Stimulated activated naive CD8-positive, alpha-beta T cell treated with anti-CD3 and anti-CD28 coated beads, Interleukin-15, Interleukin-2, amounts not matched to agents 100 U/mL and 50 U/mL, for 24 hours (primary cell): ENCODE data around the gene NDUFS8.

Experiments
- ATAC-seq: fragments of 150-1000 bp; cut with Tn5 transposase; one replicate; pipeline ENCODE4 v1.10.0; 2021
- DNase-seq: peaks from one replicate; pipeline ENCODE4 v3.0.0; 2021

The NDUFS8 gene

GRCh38 chr11:68080860-68081259 is 50.4 kb downstream of the NDUFS8 start:
- DNase-seq (no peak), ATAC-seq (no peak)

GRCh38 chr11:68081691-68082090 is 51.2 kb downstream of the NDUFS8 start:
- DNase-seq (no peak), ATAC-seq (no peak)

GRCh38 chr11:68082481-68082880 is 52.0 kb downstream of the NDUFS8 start:
- DNase-seq (no peak), ATAC-seq (no peak)

GRCh38 chr11:68083517-68083916 is 53.0 kb downstream of the NDUFS8 start:
- DNase-seq (no peak), ATAC-seq (no peak)
